Fibroblast of the aortic adventitia (primary cell): Measurements from ENCODE around the gene IQSEC1. TPM values are rescaled to one million over a fixed set of nuclear protein-coding genes. Genes with fewer than 3 reads are reported as not detected.

ENCODE experiments used
- DNase-seq: peaks from one replicate; pipeline ENCODE4 v3.0.0-alpha.2; 2010; ENCODE audit warnings: low read depth
- H3K4me3 ChIP-seq: 2 replicates; pipeline ENCODE4 v1.5.1; 2011; ENCODE audit warnings: low read depth, mild to moderate bottlenecking, control low read depth, low read length, moderate library complexity
- total RNA-seq: library from RNA; depleted of rRNA; stranded (reverse); fragments of >200 nt; gene quantifications from 2 replicates; pipeline ENCODE4 v1.2.3, GENCODE V29; 2012; ENCODE audit warnings: low replicate concordance
- TF ChIP-seq, protein P1 (sequence below): IDR thresholded peaks from 2 replicates; pipeline ENCODE4 v1.5.1; 2011; ENCODE audit warnings: mild to moderate bottlenecking, low read length, control low read depth, inconsistent platforms; ENCODE audit not compliant: insufficient read depth

Gene IQSEC1
- total RNA-seq, 1 donor: 15.9 TPM

DNA sequence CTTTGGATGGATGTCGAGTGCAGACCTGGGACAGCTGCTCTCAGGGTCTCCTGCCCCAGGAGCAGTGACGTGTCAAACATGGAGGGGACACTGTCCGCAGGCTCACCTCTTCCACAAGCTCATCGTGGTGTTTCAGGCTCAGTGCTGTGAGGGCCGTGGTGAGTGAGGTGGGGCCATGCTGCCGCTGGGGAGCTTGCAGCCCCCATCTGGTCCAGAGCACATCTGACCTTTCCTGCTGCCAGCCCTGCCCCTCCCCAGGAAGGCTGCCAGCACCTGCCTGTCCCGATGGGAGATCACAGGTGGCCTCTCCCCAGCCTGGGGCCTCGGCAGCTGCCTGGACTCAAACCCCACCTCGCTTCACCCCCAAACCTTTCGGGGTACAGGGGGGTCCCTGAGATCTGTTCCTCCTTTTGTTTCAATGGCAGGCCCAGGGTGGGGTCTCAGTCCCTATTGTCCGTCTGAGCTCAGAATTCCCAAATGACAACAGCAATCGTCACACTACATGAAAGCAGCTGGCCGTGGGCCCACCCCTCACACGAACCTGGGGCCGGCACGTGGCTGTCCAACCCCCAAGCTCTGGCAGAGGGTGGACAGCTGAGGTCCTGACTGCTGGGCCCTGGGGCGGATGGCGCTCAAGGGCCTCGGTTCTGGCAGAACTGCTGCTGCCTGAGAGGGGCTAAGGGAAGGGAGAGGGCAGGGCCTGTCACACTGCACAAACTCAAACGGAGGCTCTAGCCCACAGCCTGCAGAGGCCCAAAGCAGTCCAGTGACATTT lies 166.9 kb downstream of the IQSEC1 start:
- H3K4me3 ChIP-seq: no peak overlapping the region
- DNase-seq: no peak
- TF ChIP-seq, protein P1, sequence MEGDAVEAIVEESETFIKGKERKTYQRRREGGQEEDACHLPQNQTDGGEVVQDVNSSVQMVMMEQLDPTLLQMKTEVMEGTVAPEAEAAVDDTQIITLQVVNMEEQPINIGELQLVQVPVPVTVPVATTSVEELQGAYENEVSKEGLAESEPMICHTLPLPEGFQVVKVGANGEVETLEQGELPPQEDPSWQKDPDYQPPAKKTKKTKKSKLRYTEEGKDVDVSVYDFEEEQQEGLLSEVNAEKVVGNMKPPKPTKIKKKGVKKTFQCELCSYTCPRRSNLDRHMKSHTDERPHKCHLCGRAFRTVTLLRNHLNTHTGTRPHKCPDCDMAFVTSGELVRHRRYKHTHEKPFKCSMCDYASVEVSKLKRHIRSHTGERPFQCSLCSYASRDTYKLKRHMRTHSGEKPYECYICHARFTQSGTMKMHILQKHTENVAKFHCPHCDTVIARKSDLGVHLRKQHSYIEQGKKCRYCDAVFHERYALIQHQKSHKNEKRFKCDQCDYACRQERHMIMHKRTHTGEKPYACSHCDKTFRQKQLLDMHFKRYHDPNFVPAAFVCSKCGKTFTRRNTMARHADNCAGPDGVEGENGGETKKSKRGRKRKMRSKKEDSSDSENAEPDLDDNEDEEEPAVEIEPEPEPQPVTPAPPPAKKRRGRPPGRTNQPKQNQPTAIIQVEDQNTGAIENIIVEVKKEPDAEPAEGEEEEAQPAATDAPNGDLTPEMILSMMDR: no peak

- DNase-seq: no peak
- TF ChIP-seq, protein P1: no peak
- H3K4me3 ChIP-seq: no peak overlapping the region
These were observed 167.7 kb downstream of the IQSEC1 start for GRCh38 chr3:12905316-12906071.

DNA sequence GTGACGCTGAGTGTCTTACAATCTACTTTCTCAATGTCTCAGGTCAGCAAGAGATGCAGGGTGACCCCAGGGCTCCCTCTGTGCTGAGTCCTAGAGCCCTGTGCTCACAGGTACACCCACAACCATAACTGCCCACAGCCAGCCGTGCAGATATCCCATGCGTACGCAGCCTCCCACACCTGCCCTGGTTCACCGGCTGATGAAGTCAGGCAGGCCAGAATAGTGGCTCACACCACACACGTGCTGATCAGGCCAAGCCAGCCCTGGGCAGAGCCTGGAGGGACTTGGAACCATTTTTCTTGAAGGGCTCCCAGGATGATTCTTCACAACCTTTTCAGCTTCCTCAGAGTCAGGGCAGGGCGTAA lies 168.3 kb downstream of the IQSEC1 start:
- TF ChIP-seq, protein P1: no peak
- H3K4me3 ChIP-seq: no peak overlapping the region
- no peak for DNase-seq

DNA sequence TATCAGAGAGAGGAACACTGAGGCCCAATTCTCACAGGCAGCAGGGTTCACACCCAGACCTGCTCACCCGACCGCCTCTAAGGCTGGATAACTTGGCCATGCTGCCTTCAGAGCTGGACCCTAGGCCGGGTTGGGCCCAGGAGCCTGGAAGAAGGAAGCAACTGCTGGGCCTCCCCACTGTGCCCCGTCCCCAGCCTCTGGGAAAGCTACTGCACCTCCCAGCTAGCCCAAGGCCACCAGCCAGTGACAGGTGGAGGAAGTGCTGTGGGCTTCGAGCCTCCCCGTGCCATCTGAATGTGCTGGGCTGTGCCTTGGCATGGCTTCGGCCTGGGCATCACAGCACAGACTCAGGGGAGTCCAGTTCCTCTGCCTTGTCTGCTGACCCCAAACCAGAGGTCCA lies 169.3 kb downstream of the IQSEC1 start:
- DNase-seq: no peak
- H3K4me3 ChIP-seq: no peak overlapping the region
- TF ChIP-seq, protein P1: no peak

DNA sequence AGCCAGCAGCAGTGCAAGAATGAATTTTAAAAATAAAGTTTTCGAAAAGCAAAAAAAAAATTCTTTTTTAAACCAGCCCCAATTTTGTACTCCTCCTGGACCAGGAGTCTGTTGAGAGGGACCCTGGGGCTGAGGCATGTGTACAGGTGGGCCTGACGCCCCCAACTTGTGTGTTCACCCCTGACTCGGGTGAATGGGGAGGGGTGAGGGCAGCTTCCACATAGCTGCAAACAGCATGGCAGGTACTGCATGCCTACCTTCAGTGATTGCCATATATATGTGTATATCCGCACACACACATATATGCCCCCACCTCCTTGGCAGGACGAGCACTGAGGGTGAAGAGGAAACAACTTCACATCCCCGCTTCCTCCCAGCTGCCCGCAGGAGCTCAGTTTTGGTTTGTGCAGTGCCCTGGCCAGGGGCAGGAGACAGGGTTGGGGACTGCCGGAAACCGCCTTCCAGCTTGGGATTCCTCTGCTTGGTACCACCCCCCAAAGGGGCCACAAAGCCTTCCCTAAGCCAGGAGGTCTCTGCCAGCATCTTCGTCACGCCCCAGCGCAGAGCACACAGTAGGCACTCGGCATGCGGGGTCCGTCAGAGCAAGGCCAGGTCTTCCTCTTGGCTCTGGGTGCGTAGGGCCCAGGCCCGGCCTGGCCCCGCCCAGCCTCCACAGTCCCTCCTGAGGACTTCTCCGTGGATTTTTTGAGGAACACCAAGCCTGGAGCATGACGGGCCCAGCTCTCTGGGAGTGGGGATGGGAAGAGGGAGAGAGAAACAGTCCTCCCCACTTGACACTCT lies 170.0 kb downstream of the IQSEC1 start:
- no peak overlapping the region for H3K4me3 ChIP-seq
- TF ChIP-seq, protein P1: no peak
- no peak for DNase-seq

- no peak for DNase-seq
- TF ChIP-seq, protein P1: no peak
- H3K4me3 ChIP-seq: no peak overlapping the region
These were observed 170.8 kb downstream of the IQSEC1 start for GRCh38 chr3:12902181-12902999.
